Measurements from ENCODE around the gene PFAS. TPM values are rescaled to one million over a fixed set of nuclear protein-coding genes. Genes with fewer than 3 reads are reported as not detected.

The PFAS gene, protein sequence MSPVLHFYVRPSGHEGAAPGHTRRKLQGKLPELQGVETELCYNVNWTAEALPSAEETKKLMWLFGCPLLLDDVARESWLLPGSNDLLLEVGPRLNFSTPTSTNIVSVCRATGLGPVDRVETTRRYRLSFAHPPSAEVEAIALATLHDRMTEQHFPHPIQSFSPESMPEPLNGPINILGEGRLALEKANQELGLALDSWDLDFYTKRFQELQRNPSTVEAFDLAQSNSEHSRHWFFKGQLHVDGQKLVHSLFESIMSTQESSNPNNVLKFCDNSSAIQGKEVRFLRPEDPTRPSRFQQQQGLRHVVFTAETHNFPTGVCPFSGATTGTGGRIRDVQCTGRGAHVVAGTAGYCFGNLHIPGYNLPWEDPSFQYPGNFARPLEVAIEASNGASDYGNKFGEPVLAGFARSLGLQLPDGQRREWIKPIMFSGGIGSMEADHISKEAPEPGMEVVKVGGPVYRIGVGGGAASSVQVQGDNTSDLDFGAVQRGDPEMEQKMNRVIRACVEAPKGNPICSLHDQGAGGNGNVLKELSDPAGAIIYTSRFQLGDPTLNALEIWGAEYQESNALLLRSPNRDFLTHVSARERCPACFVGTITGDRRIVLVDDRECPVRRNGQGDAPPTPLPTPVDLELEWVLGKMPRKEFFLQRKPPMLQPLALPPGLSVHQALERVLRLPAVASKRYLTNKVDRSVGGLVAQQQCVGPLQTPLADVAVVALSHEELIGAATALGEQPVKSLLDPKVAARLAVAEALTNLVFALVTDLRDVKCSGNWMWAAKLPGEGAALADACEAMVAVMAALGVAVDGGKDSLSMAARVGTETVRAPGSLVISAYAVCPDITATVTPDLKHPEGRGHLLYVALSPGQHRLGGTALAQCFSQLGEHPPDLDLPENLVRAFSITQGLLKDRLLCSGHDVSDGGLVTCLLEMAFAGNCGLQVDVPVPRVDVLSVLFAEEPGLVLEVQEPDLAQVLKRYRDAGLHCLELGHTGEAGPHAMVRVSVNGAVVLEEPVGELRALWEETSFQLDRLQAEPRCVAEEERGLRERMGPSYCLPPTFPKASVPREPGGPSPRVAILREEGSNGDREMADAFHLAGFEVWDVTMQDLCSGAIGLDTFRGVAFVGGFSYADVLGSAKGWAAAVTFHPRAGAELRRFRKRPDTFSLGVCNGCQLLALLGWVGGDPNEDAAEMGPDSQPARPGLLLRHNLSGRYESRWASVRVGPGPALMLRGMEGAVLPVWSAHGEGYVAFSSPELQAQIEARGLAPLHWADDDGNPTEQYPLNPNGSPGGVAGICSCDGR (N-terminal part only)
- 17.4 and 30.5 TPM in 2 replicates for total RNA-seq

DNA sequence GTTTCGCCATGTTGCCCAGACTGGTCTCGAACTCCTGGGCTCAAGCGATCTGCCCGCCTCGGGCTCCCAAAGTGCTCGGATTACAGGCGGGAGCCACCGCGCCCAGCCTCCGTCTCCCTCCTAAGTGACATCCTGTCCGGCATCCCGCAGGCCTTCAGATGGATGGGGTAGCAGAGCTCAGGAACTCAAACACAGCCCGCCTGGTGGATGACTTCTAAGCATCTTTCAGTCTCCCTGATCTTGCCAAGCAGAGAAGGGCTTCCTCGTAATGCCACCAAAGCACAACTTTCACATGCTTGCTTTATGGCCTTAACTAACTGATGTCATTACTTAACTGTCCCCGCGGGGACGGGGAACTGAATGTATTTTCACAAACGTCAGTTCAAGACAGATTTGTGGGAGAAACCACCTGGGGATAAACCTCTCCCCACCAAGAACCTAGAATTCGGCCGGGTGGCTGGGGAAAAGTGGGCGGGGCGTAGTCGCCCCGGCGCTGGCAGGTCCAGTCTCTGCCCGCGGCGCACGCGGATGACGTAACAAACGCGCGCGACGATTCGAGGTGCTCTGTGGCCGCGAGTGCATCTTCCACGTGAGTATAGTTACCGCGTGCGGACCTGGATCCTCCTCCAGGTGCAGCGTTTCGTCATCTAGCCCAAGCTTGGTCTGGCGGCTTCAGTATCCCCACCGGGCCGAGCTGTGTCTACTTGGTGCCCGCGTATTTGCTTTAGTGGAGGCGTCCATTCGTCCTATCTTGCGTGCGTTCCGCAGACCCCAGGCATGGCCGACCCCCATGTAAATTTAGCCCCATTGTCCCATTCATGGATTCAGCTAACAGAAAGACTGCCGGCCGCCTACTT lies at the start of gene PFAS:
PFAS (plus strand) TSS at position 539 of the 857 bp plus-strand sequence. CDS start 4,649 bp downstream, outside the sequence.

DNA sequence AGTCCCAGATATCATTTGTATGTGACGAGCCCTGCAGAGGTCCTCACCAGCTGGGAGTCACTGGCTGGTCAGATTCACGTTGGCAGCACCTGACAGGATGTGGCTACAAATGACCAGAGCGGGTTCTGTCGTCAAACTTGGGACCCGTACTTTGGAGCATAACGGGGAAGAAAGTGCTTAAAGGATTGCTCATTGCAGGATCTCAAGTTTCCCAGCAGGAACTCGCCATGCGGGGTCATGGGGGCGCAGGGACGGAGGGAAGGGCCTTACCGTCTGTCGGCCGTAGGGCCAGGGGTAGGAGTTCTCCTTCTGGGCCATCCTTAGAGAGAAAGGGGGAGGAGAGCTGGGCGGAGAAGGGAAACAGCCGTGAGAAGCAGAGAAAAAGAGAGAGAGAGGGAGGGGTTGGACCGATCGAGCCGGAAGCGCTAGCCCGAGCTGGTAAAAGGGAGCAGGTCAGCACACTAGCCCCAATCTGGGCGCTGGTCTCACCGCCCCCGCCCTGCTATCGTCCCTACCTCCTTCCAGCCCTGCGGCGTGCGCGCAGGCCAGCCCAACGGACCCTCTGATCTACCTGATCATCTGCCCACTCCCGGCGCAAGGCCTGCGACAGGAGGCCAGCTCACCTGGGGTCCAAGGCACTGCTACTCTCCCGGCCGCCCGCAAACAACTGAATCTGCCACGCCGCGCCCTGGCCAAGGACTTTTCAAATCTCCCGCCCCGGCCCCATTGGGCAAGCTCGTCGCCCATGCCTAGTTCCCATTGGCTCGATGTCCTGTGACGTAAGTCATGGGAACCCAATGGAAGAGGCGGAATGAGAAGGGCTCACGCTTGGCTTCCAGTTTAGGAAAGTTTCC lies 39.0 kb upstream of the PFAS start, which contains the start of gene AURKB:
AURKB (minus strand) TSS at position 669 of the 854 bp plus-strand sequence; CDS start at position 318, 351 bp downstream.

DNA sequence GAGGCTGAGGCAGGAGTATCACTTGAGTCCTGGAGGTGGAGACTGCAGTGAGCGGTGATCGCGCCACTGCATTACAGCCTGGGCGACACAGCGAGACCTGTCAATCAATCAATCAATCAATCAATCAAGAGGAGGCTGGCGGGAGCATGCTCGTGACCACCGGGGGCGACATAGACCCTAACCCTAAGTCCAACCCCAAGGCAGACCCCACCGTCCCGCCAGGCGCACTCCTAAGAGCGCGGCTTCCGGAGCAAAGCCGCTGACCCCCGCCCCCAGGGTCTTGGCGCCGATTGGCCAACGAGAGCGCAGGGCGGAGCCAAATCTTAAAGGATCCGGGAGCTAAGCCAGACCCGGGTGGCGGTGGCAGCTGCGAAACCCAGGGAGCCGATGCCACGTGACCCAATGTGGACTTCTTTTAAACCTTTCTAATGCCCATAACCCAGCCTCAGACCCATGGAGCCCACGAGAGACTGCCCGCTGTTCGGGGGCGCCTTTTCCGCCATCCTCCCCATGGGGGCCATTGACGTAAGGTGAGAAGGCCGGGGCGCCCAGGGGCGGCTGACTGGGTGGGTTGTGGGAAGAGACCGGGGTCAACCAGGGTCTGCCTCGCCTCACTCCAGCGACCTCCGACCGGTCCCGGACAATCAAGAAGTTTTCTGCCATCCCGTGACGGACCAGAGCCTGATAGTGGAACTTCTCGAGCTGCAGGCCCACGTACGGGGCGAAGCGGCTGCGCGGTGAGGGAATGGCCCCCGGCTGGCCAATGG lies 39.4 kb downstream of the PFAS start, which contains the start of gene RANGRF:
RANGRF (plus strand) TSS at position 335 of the 767 bp plus-strand sequence; CDS start at position 454, 119 bp downstream.

Other genes with a start within 250 kb of the PFAS start
- 0.04 and 0.16 TPM in 2 replicates for gene GUCY2D, start 246.7 kb upstream of the PFAS start, total RNA-seq
- 27.2 and 84.0 TPM in 2 replicates for gene ALOX15B, start 210.2 kb upstream of the PFAS start, total RNA-seq
- gene ALOX12B, start 161.6 kb upstream of the PFAS start, total RNA-seq: 0.15 and 2.7 TPM in 2 replicates
- 1.0 and 8.8 TPM in 2 replicates for gene ALOXE3, start 130.8 kb upstream of the PFAS start, total RNA-seq
- 0.80 and 1.2 TPM in 2 replicates for gene HES7, start 125.2 kb upstream of the PFAS start, total RNA-seq
- gene PER1, start 96.9 kb upstream of the PFAS start, total RNA-seq: 33.2 and 39.7 TPM in 2 replicates
- 5.6 and 11.3 TPM in 2 replicates for gene VAMP2, start 86.3 kb upstream of the PFAS start, total RNA-seq
- gene TMEM107, start 72.9 kb upstream of the PFAS start, total RNA-seq: 39.0 and 47.1 TPM in 2 replicates
- 13.7 and 14.4 TPM in 2 replicates for gene BORCS6, start 59.1 kb upstream of the PFAS start, total RNA-seq
- 21.2 and 98.5 TPM in 2 replicates for gene AURKB, start 38.7 kb upstream of the PFAS start, total RNA-seq
- gene CTC1, start 1.2 kb upstream of the PFAS start, total RNA-seq: 6.6 and 8.0 TPM in 2 replicates
- 25.0 and 37.2 TPM in 2 replicates for gene RANGRF, start 39.4 kb downstream of the PFAS start, total RNA-seq
- gene SLC25A35, start 46.1 kb downstream of the PFAS start, total RNA-seq: 0.08 and 1.3 TPM in 2 replicates
- not detected in 2 replicates for gene ARHGEF15, start 61.0 kb downstream of the PFAS start, total RNA-seq
- gene ODF4, start 90.6 kb downstream of the PFAS start, total RNA-seq: not detected in 2 replicates
- gene RPL26, start 133.9 kb downstream of the PFAS start, total RNA-seq: 4,083 and 4,558 TPM in 2 replicates
- 0.04 and 0.70 TPM in 2 replicates for gene RNF222, start 148.5 kb downstream of the PFAS start, total RNA-seq
- 48.3 and 49.8 TPM in 2 replicates for gene NDEL1, start 186.6 kb downstream of the PFAS start, total RNA-seq

Measured in hair follicular keratinocyte (primary cell).